Measurements from ENCODE around the gene SLC29A3. TPM values are rescaled to one million over a fixed set of nuclear protein-coding genes. Genes with fewer than 3 reads are reported as not detected.
A peak's percentile ranks its signal among the peaks of the same experiment; 100 is the strongest.

Gene SLC29A3
- total RNA-seq, 2 donors from 2014 or later, result 4.4 to 5.3 TPM

DNA sequence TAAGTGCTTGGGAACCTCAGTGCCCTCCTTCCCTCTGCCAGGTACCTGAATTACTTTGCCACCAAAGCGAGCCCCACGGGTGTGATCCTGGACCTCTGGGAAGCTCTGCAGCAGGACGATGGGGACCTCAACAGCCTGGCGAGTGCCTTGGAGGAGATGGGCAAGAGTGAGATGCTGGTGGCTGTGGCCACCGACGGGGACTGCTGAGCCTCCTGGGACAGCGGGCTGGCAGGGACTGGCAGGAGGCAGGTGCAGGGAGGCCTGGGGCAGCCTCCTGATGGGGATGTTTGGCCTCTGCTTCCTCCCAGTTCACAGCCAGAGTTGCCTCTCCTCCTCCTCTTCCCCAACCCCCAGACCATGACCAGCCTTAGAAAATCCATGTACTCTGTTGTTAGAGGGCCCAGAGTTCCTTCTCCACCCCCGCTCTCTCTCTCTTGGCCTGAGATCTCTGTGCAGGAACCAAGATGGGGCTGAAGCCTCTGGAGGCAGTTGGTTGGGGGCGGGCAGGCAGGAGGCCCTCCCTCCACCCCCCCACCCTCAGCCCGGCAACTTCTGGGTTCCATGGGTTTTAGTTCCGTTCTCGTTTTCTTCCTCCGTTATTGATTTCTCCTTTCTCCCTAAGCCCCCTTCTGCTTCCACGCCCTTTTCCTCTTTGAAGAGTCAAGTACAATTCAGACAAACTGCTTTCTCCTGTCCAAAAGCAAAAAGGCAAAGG, 19.8 kb upstream of the SLC29A3 start:
- Mint-ChIP-seq H3K27ac (no peak overlapping the region), H3K9me3 (no peaks in the 10 kb centered on the region), H3K4me1 (ENCODE audit: low read depth) (no peaks in the 10 kb centered on the region), H3K36me3 (ENCODE audit: insufficient read depth in 2 of 2) (no peaks in the 10 kb centered on the region), H3K27me3 (ENCODE audit: low read depth) (no peaks in the 10 kb centered on the region), H3K4me3 (no peak overlapping the region)
- DNase-seq (no peak), ATAC-seq (replicated peaks in 1 of 2) (no peak)

DNA sequence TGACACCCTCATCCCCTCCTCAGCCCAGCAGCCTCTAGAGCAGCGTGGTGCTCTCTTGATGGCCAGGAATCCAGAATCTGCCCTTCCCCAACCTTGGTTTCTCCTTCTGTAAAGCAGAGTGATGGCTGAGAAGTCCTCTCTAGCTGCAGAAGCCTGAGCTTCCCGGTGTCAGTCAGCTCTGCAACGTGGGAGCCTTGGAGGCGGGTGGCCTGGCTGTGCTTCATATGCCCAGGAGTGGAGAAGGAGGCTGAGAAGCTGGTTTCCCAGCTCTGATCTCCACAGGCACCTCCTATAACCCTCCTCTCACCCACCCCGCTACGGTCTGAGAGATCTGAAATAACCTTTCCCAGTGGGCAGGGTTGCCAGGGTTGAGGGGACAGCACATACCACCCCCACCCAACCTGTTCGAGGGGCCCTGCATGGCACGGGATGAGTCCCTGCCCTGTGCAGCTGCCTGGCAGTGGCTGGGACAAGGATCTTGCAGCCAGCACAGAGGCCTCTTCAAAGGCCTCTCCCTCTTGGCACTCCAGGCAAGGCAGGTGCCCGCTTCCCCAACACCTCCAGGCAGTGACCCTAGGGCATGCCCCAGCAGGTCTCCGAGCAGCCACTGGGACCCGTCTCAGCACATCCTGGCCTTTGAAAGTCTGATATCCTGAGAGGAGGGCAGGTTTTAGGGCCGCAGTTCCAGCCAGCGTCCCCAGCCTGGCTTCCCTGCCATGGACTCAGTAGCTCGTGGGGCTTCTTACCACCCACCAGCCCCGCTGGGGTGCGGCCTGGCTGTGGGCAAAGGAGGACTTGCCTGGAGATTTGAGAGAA, 18.3 kb upstream of the SLC29A3 start:
- H3K4me3 Mint-ChIP-seq, result no peak overlapping the region
- H3K4me1 Mint-ChIP-seq (ENCODE audit: low read depth), result no peaks in the 10 kb centered on the region
- H3K9me3 Mint-ChIP-seq, result no peaks in the 10 kb centered on the region
- H3K27ac Mint-ChIP-seq, result no peak overlapping the region
- no peaks in the 10 kb centered on the region for H3K27me3 Mint-ChIP-seq (ENCODE audit: low read depth)
- no peaks in the 10 kb centered on the region for H3K36me3 Mint-ChIP-seq (ENCODE audit: insufficient read depth in 2 of 2)
- ATAC-seq (replicated peaks in 1 of 2) (no peak), DNase-seq (no peak)

DNA sequence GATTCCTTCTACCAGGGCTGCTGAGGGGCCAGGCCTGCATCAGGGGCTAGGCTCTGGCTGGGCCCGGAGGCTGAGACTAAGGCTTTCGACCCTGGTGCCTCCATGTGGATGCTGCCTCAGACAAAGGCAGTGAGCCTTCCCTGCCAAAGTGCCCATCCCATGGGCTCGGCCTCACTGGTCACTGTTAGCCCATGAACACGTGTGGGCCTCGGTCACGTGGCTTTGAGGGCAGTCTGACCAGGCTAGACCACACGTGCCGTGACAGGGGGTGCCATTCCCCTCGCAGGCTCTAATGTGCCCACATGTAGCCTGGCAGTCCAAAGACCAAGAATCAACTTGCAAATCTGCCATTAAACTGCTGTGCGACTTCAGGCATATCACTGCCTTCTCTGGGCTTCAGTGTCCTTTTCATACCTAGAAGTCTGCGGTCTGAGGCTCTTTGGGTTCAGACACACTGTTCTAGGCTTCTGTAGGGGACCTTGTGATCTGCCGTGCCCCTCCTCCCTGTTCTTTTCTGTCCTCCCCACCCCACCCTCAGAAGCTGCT, 17.6 kb upstream of the SLC29A3 start:
- no peaks in the 10 kb centered on the region for H3K36me3 Mint-ChIP-seq (ENCODE audit: insufficient read depth in 2 of 2)
- no peaks in the 10 kb centered on the region for H3K4me1 Mint-ChIP-seq (ENCODE audit: low read depth)
- DNase-seq, result no peak
- no peak for ATAC-seq (replicated peaks in 1 of 2)
- H3K27me3 Mint-ChIP-seq (ENCODE audit: low read depth), result no peaks in the 10 kb centered on the region
- H3K4me3 Mint-ChIP-seq, result no peak overlapping the region
- H3K9me3 Mint-ChIP-seq, result no peaks in the 10 kb centered on the region
- H3K27ac Mint-ChIP-seq, result no peak overlapping the region

DNA sequence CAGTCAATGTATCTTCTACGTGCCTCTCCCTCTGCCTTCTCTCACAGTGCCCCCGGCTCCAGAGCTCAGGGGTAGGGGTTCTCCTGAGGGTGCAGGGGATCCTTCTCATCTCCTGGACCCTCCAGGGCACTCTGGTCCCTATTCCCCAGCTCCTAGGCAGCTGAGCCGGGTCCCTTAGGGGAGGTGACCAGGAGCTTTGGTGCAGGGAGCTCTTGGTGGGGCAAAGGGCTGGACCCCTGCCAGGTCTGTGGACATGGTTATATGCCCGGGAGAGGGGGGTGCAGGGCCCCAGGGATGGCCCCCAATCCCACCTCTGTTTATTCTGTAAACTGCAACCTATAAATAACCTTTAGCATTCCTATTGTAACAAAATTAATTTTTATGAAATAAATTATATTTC, 16.6 kb upstream of the SLC29A3 start:
- Mint-ChIP-seq H3K4me3 (no peak overlapping the region), H3K9me3 (no peaks in the 10 kb centered on the region), H3K36me3 (ENCODE audit: insufficient read depth in 2 of 2) (no peaks in the 10 kb centered on the region)

DNA sequence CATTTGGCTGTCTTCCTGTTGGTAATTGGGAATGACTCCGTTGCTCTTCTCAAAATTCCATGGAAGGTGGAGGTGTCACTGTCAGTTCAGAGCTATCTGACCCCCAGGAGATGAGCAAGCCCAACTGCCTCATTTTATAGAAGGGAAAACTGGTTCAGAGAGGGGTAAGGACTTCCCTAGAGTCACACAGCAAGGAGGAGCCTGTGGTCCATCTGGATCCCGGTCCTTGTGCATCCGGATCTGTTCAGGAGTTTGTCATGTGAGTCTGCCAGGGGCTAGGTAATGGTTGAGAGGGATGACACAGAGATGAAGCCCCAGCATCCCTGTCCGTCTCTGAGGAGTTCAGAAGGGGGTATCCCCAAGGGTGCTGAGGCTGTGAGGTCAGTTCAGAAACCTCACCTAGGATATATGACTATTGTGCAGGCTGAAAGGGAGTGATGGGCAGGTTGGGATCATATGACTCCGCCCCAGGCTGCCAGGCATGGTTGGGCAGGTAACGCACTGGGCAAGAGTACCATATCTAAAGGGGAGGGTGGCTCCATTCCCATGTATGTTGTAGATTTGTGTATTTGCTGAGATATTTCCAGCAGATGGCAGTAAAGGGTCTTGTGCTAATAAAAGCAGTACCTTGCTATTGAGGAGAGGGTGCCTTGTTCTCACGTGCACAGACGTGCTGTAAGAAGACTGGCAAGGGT, 16.0 kb upstream of the SLC29A3 start:
- Mint-ChIP-seq H3K9me3 (no peaks in the 10 kb centered on the region), H3K27ac (no peak overlapping the region), H3K4me3 (no peak overlapping the region), H3K36me3 (ENCODE audit: insufficient read depth in 2 of 2) (no peaks in the 10 kb centered on the region), H3K27me3 (ENCODE audit: low read depth) (no peaks in the 10 kb centered on the region), H3K4me1 (ENCODE audit: low read depth) (no peaks in the 10 kb centered on the region)
- DNase-seq (no peak), ATAC-seq (replicated peaks in 1 of 2) (peak in 1 of 2 donors; percentile 41)

More for the DNA sequence above, 16.6 kb upstream of the SLC29A3 start:
- ATAC-seq (replicated peaks in 1 of 2) (no peak), DNase-seq (no peak)
- Mint-ChIP-seq H3K27ac (no peak overlapping the region), H3K27me3 (ENCODE audit: low read depth) (no peaks in the 10 kb centered on the region), H3K4me1 (ENCODE audit: low read depth) (no peaks in the 10 kb centered on the region)

DNA sequence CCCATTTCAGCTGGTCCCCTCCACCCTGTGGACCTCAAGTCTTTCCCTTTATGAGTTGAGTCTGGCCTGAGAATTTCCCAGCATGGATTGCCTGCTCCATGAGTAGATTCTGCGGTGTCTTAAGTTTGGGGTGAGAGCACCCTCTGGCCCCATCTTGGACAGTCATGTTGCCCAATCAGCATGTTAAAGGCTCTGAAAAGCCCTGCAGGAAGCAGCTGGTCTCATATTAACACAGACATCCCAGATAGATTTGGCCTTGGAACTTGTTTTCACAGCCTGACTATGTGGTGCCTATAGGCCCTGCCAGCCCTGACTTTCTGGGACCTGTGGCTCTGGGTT, 15.5 kb upstream of the SLC29A3 start:
- no peaks in the 10 kb centered on the region for H3K36me3 Mint-ChIP-seq (ENCODE audit: insufficient read depth in 2 of 2)
- H3K9me3 Mint-ChIP-seq, result no peaks in the 10 kb centered on the region
- H3K4me3 Mint-ChIP-seq, result no peak overlapping the region
- no peaks in the 10 kb centered on the region for H3K27me3 Mint-ChIP-seq (ENCODE audit: low read depth)
- ATAC-seq (replicated peaks in 1 of 2), result no peak
- no peak overlapping the region for H3K27ac Mint-ChIP-seq
- no peaks in the 10 kb centered on the region for H3K4me1 Mint-ChIP-seq (ENCODE audit: low read depth)
- DNase-seq, result no peak

GRCh38 chr10:71304914-71305313, 14.1 kb upstream of the SLC29A3 start:
- Mint-ChIP-seq H3K27ac (no peak overlapping the region), H3K36me3 (ENCODE audit: insufficient read depth in 2 of 2) (no peaks in the 10 kb centered on the region), H3K4me1 (ENCODE audit: low read depth) (no peaks in the 10 kb centered on the region), H3K4me3 (no peak overlapping the region), H3K9me3 (no peaks in the 10 kb centered on the region), H3K27me3 (ENCODE audit: low read depth) (no peaks in the 10 kb centered on the region)
- ATAC-seq (replicated peaks in 1 of 2) (no peak), DNase-seq (no peak)

DNA sequence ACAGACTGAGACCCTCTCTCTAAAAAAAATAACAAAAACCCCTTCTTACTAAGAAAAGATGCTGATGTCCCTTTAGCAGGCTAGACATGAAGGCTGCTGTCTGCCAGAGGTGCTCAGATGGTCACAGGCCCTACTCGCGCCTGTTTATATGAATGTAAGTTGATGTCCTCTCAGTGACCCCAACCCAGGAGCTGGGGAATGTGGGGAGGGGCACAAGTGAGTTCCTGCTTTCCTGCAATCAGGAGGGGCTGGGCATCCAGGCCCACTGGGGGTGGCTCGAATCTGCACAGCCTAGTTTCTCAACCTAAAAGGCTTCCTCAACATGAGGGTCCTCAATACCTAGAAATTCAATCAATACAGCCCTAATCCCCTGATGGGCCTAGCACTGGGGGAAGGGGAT, 12.1 kb upstream of the SLC29A3 start:
- ATAC-seq (replicated peaks in 1 of 2) (no peak), DNase-seq (no peak)
- Mint-ChIP-seq H3K4me3 (no peak overlapping the region), H3K4me1 (ENCODE audit: low read depth) (no peaks in the 10 kb centered on the region), H3K27me3 (ENCODE audit: low read depth) (no peaks in the 10 kb centered on the region), H3K27ac (no peak overlapping the region), H3K9me3 (no peaks in the 10 kb centered on the region), H3K36me3 (ENCODE audit: insufficient read depth in 2 of 2) (no peaks in the 10 kb centered on the region)

DNA sequence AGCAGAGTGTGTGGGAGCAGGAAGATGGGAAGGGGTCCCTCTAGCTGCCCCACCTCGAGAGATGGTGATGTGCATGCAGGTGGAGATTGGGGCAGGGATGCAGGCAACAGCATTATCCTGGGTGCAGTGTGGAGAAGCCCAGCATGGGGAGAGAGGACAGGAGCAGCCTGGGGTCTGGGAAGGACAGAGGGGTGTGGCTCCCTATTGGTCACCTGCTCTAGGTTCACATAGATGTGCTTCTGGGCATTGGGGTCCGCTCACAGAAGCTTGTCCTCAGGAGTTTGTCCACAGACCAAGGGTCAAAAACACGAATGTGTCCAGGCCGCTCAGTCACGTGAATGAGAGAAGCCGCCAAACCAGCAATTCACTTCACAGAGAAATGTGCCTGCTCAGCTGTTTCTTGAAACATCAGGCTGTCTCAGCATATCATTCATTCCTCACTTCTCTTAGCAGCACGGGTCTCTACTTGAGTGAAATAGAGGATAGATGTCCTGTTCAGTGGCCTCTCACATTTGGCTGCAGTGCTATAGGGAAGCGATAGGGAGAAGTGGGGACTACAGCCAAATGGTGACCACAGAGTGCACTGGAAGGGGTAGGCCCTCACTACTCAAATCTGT, 11.5 kb upstream of the SLC29A3 start:
- Mint-ChIP-seq H3K4me3 (no peak overlapping the region), H3K36me3 (ENCODE audit: insufficient read depth in 2 of 2) (no peaks in the 10 kb centered on the region), H3K4me1 (ENCODE audit: low read depth) (no peaks in the 10 kb centered on the region), H3K27ac (no peak overlapping the region), H3K27me3 (ENCODE audit: low read depth) (no peaks in the 10 kb centered on the region), H3K9me3 (no peaks in the 10 kb centered on the region)
- ATAC-seq (replicated peaks in 1 of 2) (no peak), DNase-seq (no peak)

DNA sequence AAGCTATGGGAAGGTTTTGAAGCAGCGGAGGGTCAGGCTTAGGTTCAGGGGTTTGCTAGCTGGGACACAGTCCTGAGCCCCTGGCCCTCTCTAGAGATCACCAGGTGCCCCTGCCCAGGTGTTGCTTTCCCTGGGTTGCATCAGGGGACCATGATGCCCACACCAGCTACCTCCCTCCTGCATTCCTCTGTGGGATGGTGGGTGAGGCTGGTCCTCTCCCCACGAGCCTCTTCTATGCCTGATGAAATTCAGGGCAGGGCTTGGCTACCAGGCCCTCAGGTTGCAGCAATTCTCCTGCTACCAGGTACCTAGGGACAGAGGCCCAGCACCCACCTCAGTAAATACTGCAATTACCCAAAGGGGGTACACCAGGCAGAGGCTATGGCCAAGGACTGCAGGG, 10.8 kb upstream of the SLC29A3 start:
- ATAC-seq (replicated peaks in 1 of 2), result no peak
- H3K27me3 Mint-ChIP-seq (ENCODE audit: low read depth), result no peaks in the 10 kb centered on the region
- no peak overlapping the region for H3K27ac Mint-ChIP-seq
- H3K9me3 Mint-ChIP-seq, result no peaks in the 10 kb centered on the region
- no peak overlapping the region for H3K4me3 Mint-ChIP-seq
- no peaks in the 10 kb centered on the region for H3K36me3 Mint-ChIP-seq (ENCODE audit: insufficient read depth in 2 of 2)
- DNase-seq, result no peak
- no peaks in the 10 kb centered on the region for H3K4me1 Mint-ChIP-seq (ENCODE audit: low read depth)

GRCh38 chr10:71308985-71309384, 10.1 kb upstream of the SLC29A3 start:
- H3K27ac Mint-ChIP-seq, result no peak overlapping the region
- no peaks in the 10 kb centered on the region for H3K4me1 Mint-ChIP-seq (ENCODE audit: low read depth)
- no peaks in the 10 kb centered on the region for H3K27me3 Mint-ChIP-seq (ENCODE audit: low read depth)
- DNase-seq (no peak), ATAC-seq (replicated peaks in 1 of 2) (no peak)
- no peak overlapping the region for H3K4me3 Mint-ChIP-seq
- H3K9me3 Mint-ChIP-seq, result no peaks in the 10 kb centered on the region
- no peaks in the 10 kb centered on the region for H3K36me3 Mint-ChIP-seq (ENCODE audit: insufficient read depth in 2 of 2)

- H3K27me3 Mint-ChIP-seq (ENCODE audit: low read depth), result no peaks in the 10 kb centered on the region
- no peak for ATAC-seq (replicated peaks in 1 of 2)
- no peaks in the 10 kb centered on the region for H3K36me3 Mint-ChIP-seq (ENCODE audit: insufficient read depth in 2 of 2)
- no peak overlapping the region for H3K4me3 Mint-ChIP-seq
- H3K9me3 Mint-ChIP-seq, result no peaks in the 10 kb centered on the region
- H3K4me1 Mint-ChIP-seq (ENCODE audit: low read depth), result no peaks in the 10 kb centered on the region
- no peak overlapping the region for H3K27ac Mint-ChIP-seq
- DNase-seq, result no peak
Measured at GRCh38 chr10:71309919-71310318, 9.1 kb upstream of the SLC29A3 start.

- no peak overlapping the region for H3K4me3 Mint-ChIP-seq
- no peaks in the 10 kb centered on the region for H3K27me3 Mint-ChIP-seq (ENCODE audit: low read depth)
- no peaks in the 10 kb centered on the region for H3K36me3 Mint-ChIP-seq (ENCODE audit: insufficient read depth in 2 of 2)
- no peaks in the 10 kb centered on the region for H3K9me3 Mint-ChIP-seq
- peaks cover 18% of the 10 kb centered on the region for H3K4me1 Mint-ChIP-seq (ENCODE audit: low read depth)
- no peak for DNase-seq
- ATAC-seq (replicated peaks in 1 of 2), result no peak
- H3K27ac Mint-ChIP-seq, result no peak overlapping the region
Measured at GRCh38 chr10:71312220-71312619, 6.8 kb upstream of the SLC29A3 start.

All from activated T-cell treated with anti-CD3 and anti-CD28 coated beads, Interleukin-2, amount 50 U/mL, for 72 hours (primary cell).